MM.1S (cell line): ENCODE data around the gene SLC4A4.

Experiments
- CTCF ChIP-seq: fragments of 300-600 bp; sonication (generic); IDR thresholded peaks from 2 replicates; pipeline ENCODE4 v1.5.1; 2016; ENCODE audit warnings: antibody characterized with exemption, low read length, mixed read lengths
- EZH2 ChIP-seq: fragments of 300-600 bp; sonication (generic); optimal IDR thresholded peaks from 2 replicates; pipeline ENCODE3; 2017; ENCODE audit warnings: low read depth, mild to moderate bottlenecking, antibody characterized with exemption, low read length, mixed read lengths

- TF ChIP-seq CTCF (no peak), EZH2 (no peak)
These were observed 45.2 kb downstream of the SLC4A4 start for GRCh38 chr4:71383984-71384383.
